Nephron progenitor cell (in vitro differentiated cells): Measurements from ENCODE around the gene BCAR3.

Experiments
- DNase-seq: peaks from one replicate; pipeline ENCODE4 v3.0.0; 2021
- H3K27ac Mint-ChIP-seq: 2 replicates; pipeline ENCODE4 v1.8.0; 2021; ENCODE audit warnings: mild to moderate bottlenecking, moderate library complexity, mixed read lengths
- H3K27me3 Mint-ChIP-seq: 2 replicates; pipeline ENCODE4 v1.8.0; 2021; ENCODE audit warnings: mild to moderate bottlenecking, low read depth, mixed read lengths; ENCODE audit not compliant: poor library complexity
- H3K36me3 Mint-ChIP-seq: 2 replicates; pipeline ENCODE4 v1.8.0; 2021; ENCODE audit warnings: low read depth, mixed read lengths
- H3K4me1 Mint-ChIP-seq: 2 replicates; pipeline ENCODE4 v1.8.0; 2021; ENCODE audit warnings: mixed read lengths
- H3K4me3 Mint-ChIP-seq: 2 replicates; pipeline ENCODE4 v1.8.0; 2021; ENCODE audit warnings: mild to moderate bottlenecking, moderate library complexity, mixed read lengths
- H3K9me3 Mint-ChIP-seq: 2 replicates; pipeline ENCODE4 v1.8.0; 2021; ENCODE audit warnings: mild to moderate bottlenecking, moderate library complexity, mixed read lengths
- TF ChIP-seq, protein P1 (sequence below): fragments of 200-600 bp; sonication (generic); IDR thresholded peaks from 2 replicates; pipeline ENCODE4 v1.5.0; 2021; ENCODE audit warnings: antibody characterized with exemption

The BCAR3 gene

DNA sequence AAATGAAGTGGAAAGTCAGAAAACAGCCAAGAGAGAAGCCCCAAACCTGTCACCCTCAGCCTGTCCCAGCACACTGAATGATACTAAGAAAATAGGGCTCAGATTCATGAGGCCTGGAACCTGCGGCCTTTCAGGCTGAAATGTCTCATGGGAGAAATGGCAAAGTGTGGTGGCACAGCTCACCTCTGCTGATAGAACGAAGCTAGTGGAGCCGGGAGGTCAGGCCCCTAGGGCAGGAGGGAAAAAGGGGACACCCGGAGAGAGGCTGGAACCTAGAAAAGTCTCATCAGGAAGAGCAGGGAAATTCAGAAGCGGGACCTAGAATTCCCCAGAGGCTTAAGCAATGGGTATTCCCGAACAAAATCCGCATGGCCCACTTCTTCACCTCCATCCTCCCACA is 107.1 kb downstream of the BCAR3 start:
- H3K4me1 Mint-ChIP-seq, result peaks cover 50% of the 10 kb centered on the region
- no peak overlapping the region for H3K4me3 Mint-ChIP-seq
- H3K27me3 Mint-ChIP-seq, result no peaks in the 10 kb centered on the region
- TF ChIP-seq, protein P1, sequence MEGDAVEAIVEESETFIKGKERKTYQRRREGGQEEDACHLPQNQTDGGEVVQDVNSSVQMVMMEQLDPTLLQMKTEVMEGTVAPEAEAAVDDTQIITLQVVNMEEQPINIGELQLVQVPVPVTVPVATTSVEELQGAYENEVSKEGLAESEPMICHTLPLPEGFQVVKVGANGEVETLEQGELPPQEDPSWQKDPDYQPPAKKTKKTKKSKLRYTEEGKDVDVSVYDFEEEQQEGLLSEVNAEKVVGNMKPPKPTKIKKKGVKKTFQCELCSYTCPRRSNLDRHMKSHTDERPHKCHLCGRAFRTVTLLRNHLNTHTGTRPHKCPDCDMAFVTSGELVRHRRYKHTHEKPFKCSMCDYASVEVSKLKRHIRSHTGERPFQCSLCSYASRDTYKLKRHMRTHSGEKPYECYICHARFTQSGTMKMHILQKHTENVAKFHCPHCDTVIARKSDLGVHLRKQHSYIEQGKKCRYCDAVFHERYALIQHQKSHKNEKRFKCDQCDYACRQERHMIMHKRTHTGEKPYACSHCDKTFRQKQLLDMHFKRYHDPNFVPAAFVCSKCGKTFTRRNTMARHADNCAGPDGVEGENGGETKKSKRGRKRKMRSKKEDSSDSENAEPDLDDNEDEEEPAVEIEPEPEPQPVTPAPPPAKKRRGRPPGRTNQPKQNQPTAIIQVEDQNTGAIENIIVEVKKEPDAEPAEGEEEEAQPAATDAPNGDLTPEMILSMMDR, result no peak
- H3K36me3 Mint-ChIP-seq, result peaks cover 32% of the 10 kb centered on the region
- H3K9me3 Mint-ChIP-seq, result no peaks in the 10 kb centered on the region
- peak overlapping the region; percentile 64 for H3K27ac Mint-ChIP-seq
- DNase-seq, result no peak

DNA sequence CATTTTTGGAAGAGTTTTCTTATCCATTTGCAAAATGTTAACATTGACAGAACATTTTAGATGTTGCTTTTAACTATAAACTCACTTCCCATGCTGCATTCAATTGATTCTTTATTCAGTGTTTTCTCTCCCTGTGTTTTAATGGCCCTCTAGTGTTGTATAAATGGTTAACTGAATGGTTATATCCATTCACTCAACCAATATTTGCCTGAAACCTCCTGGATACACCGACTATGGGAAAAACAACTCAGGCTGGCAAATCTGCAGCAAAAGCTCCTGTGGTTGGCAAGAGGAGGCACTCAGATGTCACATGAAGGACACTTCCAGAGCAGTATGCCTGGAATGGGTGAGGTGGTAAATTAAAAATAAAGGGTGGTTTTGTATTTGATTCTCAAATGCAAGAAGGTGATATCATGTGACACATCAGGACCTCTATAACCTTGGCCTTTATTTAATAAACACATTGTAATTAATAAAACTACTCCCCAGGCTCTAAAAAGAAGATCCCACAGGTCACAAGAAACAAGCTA is 107.6 kb downstream of the BCAR3 start:
- DNase-seq, result no peak
- Mint-ChIP-seq H3K27me3 (no peaks in the 10 kb centered on the region), H3K27ac (peak overlapping the region; percentile 64), H3K36me3 (peaks cover 33% of the 10 kb centered on the region), H3K4me1 (peaks cover 45% of the 10 kb centered on the region), H3K9me3 (no peaks in the 10 kb centered on the region), H3K4me3 (no peak overlapping the region)
- TF ChIP-seq, protein P1, result no peak

DNA sequence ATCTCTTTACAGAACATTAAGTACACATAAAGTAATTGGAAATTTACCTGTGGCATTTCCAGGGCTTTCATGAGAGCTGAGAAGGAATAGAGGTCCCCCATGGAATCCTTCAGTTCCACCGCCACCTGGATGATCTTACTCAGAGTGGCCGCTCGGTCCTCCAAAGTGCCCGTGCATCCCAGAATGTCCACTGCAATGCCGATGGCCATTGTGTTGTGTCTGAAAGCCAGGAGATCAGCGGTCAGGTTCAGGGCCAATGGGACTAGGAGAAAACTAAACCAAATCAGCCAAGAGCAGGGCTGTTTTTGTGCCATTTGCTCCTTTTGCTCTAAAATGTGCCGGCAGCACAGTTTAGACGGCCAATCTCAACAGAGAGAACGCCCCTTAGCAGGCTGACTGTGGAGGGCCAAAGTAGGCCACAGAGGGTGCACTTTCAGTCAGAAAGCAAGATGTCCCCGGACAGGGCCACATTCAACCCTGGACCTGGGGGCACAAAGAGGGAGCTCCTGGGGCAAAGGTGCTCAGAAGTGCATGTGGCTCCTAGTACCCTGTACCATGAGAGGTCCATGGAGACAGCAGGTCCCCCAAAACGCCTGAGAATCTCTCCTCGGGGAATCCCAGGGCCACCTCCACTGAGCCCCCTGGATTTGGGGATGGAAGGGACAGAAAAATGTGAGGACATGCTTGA is 109.9 kb downstream of the BCAR3 start:
- H3K9me3 Mint-ChIP-seq, result no peaks in the 10 kb centered on the region
- no peak overlapping the region for H3K27ac Mint-ChIP-seq
- H3K4me1 Mint-ChIP-seq, result peaks cover 35% of the 10 kb centered on the region
- no peak overlapping the region for H3K4me3 Mint-ChIP-seq
- no peak for DNase-seq
- H3K27me3 Mint-ChIP-seq, result no peaks in the 10 kb centered on the region
- TF ChIP-seq, protein P1, result no peak
- H3K36me3 Mint-ChIP-seq, result peaks cover 52% of the 10 kb centered on the region

DNA sequence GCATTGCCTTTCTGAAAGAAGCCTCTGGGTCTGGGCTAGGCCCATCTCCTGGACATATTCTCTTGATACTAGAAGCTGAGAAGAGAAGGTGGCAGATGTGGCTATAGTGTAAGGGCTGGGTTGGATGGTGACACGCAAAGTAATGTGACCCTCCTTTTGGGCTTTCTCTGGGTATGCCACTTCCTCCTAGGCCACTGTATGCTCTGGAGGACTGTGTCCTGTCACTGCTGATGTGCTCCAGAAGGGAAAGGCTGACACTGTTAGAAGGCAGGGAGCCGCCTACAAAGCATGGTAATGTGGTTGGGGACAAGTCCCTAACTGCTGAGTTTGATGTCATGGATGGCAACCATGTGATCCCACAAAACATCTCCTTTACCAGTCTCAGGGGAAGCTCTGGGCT is 112.1 kb downstream of the BCAR3 start:
- DNase-seq, result no peak
- H3K27ac Mint-ChIP-seq, result no peak overlapping the region
- H3K4me3 Mint-ChIP-seq, result no peak overlapping the region
- H3K4me1 Mint-ChIP-seq, result peaks cover 23% of the 10 kb centered on the region
- H3K36me3 Mint-ChIP-seq, result peaks cover 56% of the 10 kb centered on the region
- TF ChIP-seq, protein P1, result no peak
- H3K27me3 Mint-ChIP-seq, result no peaks in the 10 kb centered on the region
- H3K9me3 Mint-ChIP-seq, result no peaks in the 10 kb centered on the region

DNA sequence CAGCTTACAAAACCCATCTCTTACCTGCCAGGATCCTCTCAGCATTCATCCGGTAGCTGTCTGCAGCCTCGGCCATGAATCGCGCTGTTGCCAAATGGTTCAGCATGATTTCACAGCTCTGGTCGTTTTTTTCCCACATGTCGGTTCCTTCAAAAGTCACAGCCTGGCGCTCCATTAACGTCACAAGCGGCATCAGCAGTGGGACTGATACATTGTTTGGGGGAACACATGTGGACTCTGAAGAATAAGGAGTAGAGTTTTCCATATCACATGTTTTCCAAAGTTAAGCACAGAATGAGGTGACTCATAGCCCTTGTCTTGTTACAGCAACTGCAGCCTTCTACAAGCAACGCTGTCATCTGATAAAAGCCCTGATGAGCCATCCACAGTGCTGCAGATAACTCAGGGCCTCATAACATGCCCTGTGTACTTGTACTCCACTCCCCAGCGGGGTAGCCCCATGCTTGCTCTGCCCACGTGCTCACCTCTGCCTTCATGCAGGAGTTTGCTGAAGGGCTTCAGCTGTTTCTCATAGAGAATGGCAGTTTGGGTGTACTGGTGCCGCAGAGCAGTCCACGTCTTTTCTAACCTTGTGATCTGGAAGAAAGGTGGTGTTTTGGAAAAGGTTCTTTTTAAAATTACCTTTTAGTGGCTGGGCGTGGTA is 114.2 kb downstream of the BCAR3 start:
- Mint-ChIP-seq H3K27ac (peak overlapping the region; percentile 86), H3K27me3 (no peaks in the 10 kb centered on the region), H3K4me3 (no peak overlapping the region), H3K9me3 (no peaks in the 10 kb centered on the region), H3K4me1 (peaks cover 18% of the 10 kb centered on the region), H3K36me3 (peaks cover 56% of the 10 kb centered on the region)
- TF ChIP-seq, protein P1, result no peak
- DNase-seq, result no peak

DNA sequence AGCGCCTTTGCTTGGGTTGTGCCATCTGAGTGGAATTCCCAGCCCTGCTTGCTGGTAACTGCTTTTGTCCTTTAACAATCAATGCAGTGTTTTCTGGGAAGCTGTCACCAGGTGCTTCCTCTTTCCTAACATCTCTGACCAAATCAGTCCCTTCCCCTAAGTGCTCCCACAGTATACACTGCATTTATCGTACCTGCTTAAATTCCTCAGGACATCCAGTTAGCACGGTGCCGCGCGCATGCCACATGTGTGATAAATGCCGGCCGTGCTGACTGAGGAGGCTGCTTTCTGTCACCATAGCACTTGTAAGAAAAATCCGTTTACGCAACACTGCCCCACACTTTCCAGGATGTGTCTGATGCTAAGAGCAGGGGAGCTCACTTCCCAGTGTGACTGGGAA is 115.4 kb downstream of the BCAR3 start:
- Mint-ChIP-seq H3K4me1 (peaks cover 18% of the 10 kb centered on the region), H3K4me3 (no peak overlapping the region), H3K36me3 (peaks cover 62% of the 10 kb centered on the region), H3K27me3 (no peaks in the 10 kb centered on the region), H3K9me3 (no peaks in the 10 kb centered on the region), H3K27ac (peak overlapping the region; percentile 10)
- no peak for DNase-seq
- TF ChIP-seq, protein P1, result no peak
